COLO829 (cell line): ENCODE results near the gene ZMYND19.
"Not testable (repeated sequence)": the region's sequence is repeated elsewhere in the genome, so short reads cannot be mapped to it uniquely, and the experiment has no call there.

ENCODE experiments used
- DNase-seq: peaks from one replicate; pipeline ENCODE4 v3.0.0; 2012; ENCODE audit warnings: low spot score

ZMYND19 gene

GRCh38 chr9:137590469-137591383 lies at the start of gene ZMYND19:
ZMYND19 (minus strand) TSS chr9:137590512; CDS start chr9:137590263, 249 bp downstream.
- peak; percentile 96 for DNase-seq

DNA sequence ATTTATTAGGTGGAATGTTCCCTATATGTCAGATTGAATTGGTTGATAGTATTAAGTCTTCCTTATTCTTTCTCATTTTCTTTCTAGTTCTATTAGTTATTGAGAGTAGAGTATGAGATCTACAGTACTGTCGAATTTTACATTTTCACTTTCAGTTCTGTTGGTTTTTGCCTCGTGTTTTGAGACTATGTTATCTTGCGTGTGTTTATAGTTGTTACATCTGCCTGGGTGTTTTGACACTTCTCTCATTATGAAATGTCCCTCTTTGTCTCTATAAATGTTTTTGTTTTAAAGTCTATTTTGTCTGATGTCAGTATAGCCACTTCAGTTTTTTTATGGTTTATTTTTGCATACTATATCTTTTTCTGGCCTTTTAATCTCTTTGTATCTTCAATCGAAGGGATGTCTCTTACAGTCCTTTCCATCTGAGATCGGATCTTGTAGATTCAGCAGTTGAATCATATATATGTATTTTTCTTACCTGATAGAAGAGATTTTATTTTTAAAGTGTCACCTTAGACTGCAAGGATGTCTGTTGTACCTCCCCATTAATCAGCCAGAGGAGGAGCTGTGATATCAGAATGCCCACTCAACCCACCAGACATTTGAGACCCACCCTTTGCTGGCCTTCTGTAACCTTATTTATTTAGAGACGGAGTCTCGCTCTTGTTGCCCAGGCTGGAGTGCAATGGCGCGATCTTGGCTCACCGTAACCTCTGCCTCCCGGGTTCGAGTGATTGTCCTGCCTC lies 49.2 kb upstream of the ZMYND19 start:
- no peak for DNase-seq

- DNase-seq: no peak
Measured at GRCh38 chr9:137638680-137639079, 48.4 kb upstream of the ZMYND19 start.

DNA sequence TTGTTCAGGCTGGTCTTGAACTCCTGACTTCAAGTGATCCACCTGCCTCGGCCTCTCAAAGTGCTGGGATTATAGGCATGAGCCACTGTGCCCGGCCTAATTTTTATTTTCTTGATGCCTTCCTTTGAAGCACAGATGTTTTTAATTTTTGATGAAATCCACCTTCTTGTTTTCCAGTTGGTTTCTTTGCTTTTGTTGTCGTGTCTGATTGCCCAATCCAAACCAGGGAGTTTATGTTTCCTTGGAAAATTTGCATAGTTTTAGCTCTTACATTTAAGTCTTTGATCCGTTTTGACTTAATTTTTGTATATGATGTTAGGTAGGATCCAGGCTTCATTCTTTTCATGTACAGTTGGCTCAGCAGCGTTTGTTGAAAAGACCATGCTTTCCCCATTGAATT lies 43.7 kb upstream of the ZMYND19 start:
- DNase-seq: no peak

GRCh38 chr9:137632230-137633161 lies 42.2 kb upstream of the ZMYND19 start:
- no peak for DNase-seq

DNA sequence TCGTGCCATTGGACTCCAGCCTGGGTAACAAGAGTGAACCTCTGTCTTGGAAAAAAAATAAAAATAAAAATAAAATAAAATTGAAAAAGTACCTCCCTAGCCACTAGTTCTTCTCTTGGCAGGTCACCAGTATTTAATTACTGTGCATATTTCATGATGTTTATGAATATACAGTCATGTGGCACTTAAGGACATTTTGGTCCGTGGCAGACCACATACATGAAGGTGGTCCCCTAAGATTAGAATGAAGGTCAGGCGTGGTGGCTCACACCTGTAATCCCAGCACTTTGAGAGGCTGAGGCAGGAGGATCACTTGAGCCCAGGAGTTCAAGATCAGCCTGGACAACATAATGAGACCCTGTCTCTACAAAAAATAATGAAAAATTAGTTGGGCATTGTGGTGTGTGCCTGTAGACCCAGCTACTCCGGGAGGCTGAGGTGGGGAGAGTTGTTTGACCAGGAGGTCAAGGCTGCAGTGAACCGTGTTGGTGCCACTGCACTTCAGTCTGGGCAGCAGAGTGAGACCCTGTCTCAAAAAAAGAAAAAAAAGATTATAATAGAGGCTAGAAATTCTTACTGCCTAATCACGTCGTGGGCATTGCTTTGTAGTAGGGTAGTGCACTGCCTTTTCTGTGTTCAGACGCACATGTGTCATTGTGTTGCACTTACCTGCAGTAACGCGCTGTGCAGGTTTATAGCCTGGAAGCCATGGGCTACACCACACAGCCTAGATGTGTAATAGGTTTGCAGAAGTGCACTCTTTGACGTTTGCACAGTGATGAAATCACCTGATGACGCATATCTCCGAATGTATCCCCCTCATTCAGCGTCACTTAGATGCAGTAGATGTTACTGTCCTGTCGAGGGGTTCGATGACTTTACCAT lies 41.3 kb upstream of the ZMYND19 start:
- DNase-seq: no peak

GRCh38 chr9:137630679-137631078 lies 40.4 kb upstream of the ZMYND19 start:
- DNase-seq: no peak

DNA sequence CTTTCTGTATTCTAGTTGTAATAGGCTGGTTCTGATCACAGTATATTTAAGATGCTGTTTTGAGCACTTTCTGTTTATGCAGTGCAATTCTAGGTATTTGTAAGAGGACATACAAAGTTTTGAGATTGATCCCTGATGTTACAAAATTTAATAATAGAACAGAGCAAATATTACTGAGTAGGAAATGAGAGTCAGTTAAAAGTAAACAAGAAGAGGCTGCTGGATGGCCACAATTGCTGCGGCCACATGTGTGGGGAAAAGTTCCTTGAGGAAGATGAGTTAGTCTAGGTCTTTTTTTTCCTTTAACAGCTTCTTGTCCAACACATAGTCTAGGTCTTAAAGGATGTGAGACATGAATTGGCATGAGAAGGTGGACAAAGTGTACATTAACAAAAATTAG lies 39.8 kb upstream of the ZMYND19 start:
- DNase-seq: no peak

- DNase-seq: not testable (repeated sequence)
Measured at GRCh38 chr9:137627406-137627805, 37.1 kb upstream of the ZMYND19 start.

DNA sequence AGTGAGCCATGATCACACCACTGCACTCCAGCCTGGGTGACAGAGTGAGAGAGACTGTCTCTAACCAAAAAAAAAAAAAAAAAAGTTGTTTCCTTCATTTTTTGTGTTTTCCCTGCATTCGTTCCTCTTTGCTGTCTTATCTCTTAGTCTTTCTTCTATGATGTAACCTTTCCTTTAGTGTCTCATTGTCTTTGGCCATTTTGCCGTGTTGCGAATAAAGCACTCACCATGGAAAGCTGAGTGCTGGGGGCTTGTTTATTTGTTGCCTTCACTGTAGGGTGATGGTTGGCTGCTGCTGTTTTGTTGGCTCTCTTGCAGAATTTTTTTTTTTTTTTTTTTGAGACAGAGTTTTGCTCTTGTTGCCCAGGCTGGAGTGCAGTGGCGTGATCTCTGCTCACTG lies 36.2 kb upstream of the ZMYND19 start:
- no peak for DNase-seq

GRCh38 chr9:137622211-137622610 lies 31.9 kb upstream of the ZMYND19 start:
- not testable (repeated sequence) for DNase-seq

DNA sequence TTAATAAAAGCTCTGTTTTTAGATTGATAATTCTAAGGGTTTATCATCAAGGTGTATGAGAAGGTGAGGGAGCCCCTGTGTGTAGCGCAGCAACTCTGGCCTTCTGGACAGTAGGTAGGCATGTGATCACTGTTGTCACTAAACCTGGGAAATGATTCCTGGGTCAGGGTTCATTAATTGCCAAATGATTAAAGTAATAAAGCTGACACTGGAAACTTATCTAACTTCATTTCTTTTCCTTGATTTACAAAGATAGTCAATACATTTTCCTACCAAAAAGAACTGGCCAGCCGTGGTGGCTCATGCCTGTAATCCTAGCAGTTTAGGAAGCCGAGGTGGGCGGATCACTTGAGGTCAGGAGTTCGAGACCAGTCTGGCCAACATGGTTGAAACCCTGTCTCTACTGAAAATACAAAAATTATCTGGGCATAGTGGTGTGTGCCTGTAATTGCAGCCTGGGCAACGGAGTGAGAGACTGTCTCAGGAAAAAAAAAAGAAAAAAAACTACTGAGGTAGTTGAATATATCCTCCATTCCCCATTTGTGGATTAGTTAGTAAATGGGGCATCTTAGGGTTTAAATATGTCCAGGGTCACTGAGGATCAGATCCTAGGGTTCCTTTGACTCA lies 30.9 kb upstream of the ZMYND19 start:
- no peak for DNase-seq

- DNase-seq: no peak
Measured at GRCh38 chr9:137620581-137620980, 30.3 kb upstream of the ZMYND19 start.

DNA sequence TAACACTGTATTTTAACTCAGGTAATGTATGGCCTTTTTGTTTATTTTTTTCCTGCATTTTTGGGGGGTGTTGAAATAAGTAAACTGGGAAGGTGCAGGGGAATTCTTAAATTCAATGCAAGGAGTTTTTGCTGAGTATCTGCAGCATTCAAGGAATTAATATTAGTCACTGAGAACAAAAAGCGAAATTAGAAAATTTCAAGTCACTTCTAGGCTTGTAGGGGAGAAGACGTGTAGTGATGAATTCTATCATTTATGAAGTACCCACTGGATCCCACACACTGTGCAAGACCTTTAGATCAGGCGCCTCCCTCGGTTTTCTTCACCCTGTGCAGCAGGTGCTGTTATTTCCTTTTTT lies 29.7 kb upstream of the ZMYND19 start:
- DNase-seq: no peak

DNA sequence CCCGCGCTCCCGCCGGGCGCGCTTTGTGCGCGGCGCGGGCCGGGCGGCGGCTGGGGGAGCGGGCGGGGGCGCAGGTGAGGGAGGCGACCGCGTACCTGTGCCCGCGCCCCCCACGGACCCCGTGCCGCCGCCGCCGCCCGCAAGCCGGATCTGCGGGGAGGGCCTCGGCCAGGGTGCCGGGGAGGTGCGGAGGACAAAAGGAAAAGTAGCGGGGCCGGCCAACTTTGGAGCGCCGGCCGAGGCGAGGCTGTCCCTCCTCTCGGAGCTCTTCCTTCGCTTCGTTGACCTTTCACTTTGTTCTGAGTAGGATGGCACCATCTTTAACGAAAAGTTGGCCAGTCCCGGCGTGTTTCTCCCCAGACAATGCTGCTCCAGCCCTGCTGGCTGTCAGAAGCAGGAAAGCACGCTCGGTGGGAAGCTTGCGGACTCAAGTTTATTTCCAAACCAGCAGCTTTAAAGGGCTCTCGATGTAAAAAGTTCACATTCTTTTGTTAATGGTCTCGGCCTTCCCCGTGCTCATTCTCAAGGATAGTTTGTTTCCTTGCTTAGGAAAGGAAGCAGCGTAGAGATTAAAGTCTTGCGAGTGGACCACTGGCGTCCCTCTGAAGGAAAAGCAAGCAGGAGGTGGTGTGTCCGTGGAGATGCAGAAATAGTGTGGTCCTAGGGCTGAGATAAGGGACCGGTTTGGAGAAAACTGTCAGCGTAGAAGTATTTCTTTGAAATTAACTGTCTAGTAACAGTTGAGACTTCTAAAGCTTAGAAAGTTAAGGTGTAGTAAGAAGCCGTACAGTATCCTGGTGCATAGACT lies 29.1 kb upstream of the ZMYND19 start:
- peak; percentile 63 for DNase-seq

DNA sequence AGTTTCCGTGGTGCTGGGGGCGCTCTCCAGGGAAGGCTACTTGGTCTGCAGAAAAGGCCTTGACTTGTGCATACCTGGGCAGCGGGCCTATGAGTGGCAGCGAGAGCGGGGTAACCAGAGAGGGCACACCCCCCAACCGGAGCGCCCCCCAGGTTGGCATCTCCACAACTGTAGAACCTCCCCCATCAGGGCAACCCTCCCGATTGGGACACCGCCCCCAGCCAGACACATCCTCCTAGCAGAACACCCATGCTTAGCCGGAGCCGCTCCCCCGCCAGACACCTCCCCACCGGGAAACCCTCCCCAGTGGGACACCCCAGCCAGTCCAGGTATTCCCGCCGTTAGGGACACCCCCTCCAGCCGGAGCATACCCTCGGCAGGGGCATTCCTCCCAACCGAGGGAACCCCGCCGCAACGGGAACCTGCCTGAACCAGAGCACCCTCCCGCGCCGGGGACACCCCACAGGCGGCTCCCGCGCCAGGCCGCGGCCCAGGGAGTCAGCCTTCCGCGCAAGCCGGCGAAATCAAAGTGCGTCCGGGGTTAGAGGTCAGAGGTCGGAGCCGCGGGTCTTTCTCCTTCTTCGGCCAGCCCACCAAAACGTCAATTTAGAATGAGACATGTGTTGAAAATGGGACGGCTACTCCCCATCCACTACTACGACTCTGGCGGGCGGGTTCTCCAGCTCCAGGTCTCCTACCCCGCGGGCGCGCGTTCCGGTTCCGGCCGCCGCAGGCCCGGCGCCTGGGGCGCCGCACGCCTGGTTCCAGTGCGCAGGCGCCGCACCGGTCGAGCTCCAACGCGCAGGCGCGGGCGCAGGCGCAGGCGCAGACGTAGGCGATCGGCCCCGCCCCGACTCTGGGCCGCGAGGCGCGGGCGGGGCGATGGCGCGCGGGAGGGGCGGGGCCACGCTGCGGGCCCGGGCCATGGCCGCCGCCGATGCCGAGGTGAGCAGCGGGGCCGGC lies 28.1 kb upstream of the ZMYND19 start, which contains the start of gene EHMT1:
EHMT1 (plus strand) TSS at position 901 of the 963 bp plus-strand sequence; CDS start at position 925, 24 bp downstream.
- DNase-seq: peak; percentile 98

- DNase-seq: no peak
Measured at GRCh38 chr9:137615387-137615871, 25.1 kb upstream of the ZMYND19 start.
